Measurements from ENCODE around the gene HAGH. TPM values are rescaled to one million over a fixed set of nuclear protein-coding genes. Genes with fewer than 3 reads are reported as not detected.

Gene HAGH
- total RNA-seq, 1 donor, result 32.9 TPM

- Histone ChIP-seq H3K27ac (ENCODE audit: low read depth, low read length) (no peak overlapping the region), H3K4me1 (ENCODE audit: insufficient read depth, low read length) (peaks cover 6% of the 10 kb centered on the region), H2AFZ (ENCODE audit: low read length) (no peak overlapping the region), H4K20me1 (ENCODE audit: insufficient read depth, low read length) (peaks cover 11% of the 10 kb centered on the region), H3K36me3 (ENCODE audit: insufficient read depth, low read length) (peaks cover 14% of the 10 kb centered on the region), H3K9me3 (ENCODE audit: low read depth, low read length) (no peaks in the 10 kb centered on the region), H3K27me3 (ENCODE audit: insufficient read depth, low read length) (no peaks in the 10 kb centered on the region), H3K4me3 (ENCODE audit: insufficient read depth, low read length) (no peak overlapping the region), H3K4me2 (ENCODE audit: insufficient read depth, low read length) (no peak overlapping the region), H3K79me2 (ENCODE audit: insufficient read depth, low read length) (peaks cover 32% of the 10 kb centered on the region)
- no peak for TF ChIP-seq CTCF (IDR thresholded peaks at IDR 0.05; ENCODE audit: extremely low read depth, low read depth, low read length)
- DNase-seq (ENCODE audit: insufficient read length, low spot score, missing footprints), result no peak
Measured at GRCh38 chr16:1821861-1822611, 4.6 kb downstream of the HAGH start.

DNA sequence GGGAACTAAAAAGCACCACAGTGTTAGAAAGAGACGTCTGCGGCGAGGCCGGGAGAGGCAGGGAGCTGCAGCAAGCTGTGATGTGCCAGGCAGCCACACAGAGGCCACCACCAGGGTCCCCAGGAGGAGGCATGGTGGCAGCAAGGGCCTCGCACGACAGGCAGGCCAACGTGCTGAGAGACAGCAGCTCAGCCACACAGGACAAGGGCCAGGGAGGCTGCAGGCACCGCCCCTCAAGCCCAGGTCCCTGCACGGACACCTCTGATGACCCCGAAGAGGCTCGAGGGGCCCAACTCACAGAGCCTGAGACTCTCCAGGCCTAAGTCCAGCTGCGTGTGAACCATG is 5.7 kb downstream of the HAGH start:
- Histone ChIP-seq H4K20me1 (ENCODE audit: insufficient read depth, low read length) (peaks cover 11% of the 10 kb centered on the region), H3K27ac (ENCODE audit: low read depth, low read length) (no peak overlapping the region), H2AFZ (ENCODE audit: low read length) (no peak overlapping the region), H3K4me3 (ENCODE audit: insufficient read depth, low read length) (no peak overlapping the region), H3K4me2 (ENCODE audit: insufficient read depth, low read length) (no peak overlapping the region), H3K9me3 (ENCODE audit: low read depth, low read length) (no peaks in the 10 kb centered on the region), H3K4me1 (ENCODE audit: insufficient read depth, low read length) (peaks cover 6% of the 10 kb centered on the region), H3K27me3 (ENCODE audit: insufficient read depth, low read length) (no peaks in the 10 kb centered on the region), H3K79me2 (ENCODE audit: insufficient read depth, low read length) (peaks cover 31% of the 10 kb centered on the region), H3K36me3 (ENCODE audit: insufficient read depth, low read length) (peaks cover 21% of the 10 kb centered on the region)
- no peak for DNase-seq (ENCODE audit: insufficient read length, low spot score, missing footprints)
- TF ChIP-seq CTCF (IDR thresholded peaks at IDR 0.05; ENCODE audit: extremely low read depth, low read depth, low read length), result no peak

- H4K20me1 ChIP-seq (ENCODE audit: insufficient read depth, low read length), result peaks cover 11% of the 10 kb centered on the region
- no peak overlapping the region for H3K27ac ChIP-seq (ENCODE audit: low read depth, low read length)
- peaks cover 25% of the 10 kb centered on the region for H3K79me2 ChIP-seq (ENCODE audit: insufficient read depth, low read length)
- no peak for TF ChIP-seq CTCF (IDR thresholded peaks at IDR 0.05; ENCODE audit: extremely low read depth, low read depth, low read length)
- no peaks in the 10 kb centered on the region for H3K4me1 ChIP-seq (ENCODE audit: insufficient read depth, low read length)
- H3K4me2 ChIP-seq (ENCODE audit: insufficient read depth, low read length), result no peak overlapping the region
- H3K27me3 ChIP-seq (ENCODE audit: insufficient read depth, low read length), result no peaks in the 10 kb centered on the region
- H3K9me3 ChIP-seq (ENCODE audit: low read depth, low read length), result no peaks in the 10 kb centered on the region
- H3K36me3 ChIP-seq (ENCODE audit: insufficient read depth, low read length), result peaks cover 22% of the 10 kb centered on the region
- no peak for DNase-seq (ENCODE audit: insufficient read length, low spot score, missing footprints)
- no peak overlapping the region for H3K4me3 ChIP-seq (ENCODE audit: insufficient read depth, low read length)
- no peak overlapping the region for H2AFZ ChIP-seq (ENCODE audit: low read length)
Measured at GRCh38 chr16:1820096-1820945, 6.3 kb downstream of the HAGH start.

DNA sequence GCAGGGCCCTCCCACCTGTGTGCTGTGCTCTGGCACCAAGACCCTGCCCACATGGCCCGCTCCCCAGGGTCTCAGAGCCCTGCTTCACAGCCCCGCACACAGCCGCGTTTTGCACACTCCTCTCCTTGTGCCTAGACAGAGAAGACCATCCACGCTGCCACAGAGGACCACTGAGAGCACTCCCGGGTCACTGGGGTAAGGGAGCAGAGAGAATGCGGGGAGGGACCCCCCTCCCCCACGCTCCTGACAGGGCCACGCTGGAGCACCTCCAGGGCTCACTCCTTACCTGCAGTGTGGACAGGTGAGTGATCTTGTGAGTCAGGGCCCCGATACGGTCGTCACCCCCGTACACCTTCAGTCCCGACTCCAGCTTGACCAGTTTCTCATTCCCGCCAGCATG is 7.0 kb downstream of the HAGH start:
- Histone ChIP-seq H3K9me3 (ENCODE audit: low read depth, low read length) (no peaks in the 10 kb centered on the region), H3K79me2 (ENCODE audit: insufficient read depth, low read length) (peaks cover 20% of the 10 kb centered on the region), H4K20me1 (ENCODE audit: insufficient read depth, low read length) (peaks cover 11% of the 10 kb centered on the region), H3K4me3 (ENCODE audit: insufficient read depth, low read length) (no peak overlapping the region), H3K27me3 (ENCODE audit: insufficient read depth, low read length) (no peaks in the 10 kb centered on the region), H2AFZ (ENCODE audit: low read length) (no peak overlapping the region), H3K4me2 (ENCODE audit: insufficient read depth, low read length) (no peak overlapping the region), H3K27ac (ENCODE audit: low read depth, low read length) (no peak overlapping the region), H3K36me3 (ENCODE audit: insufficient read depth, low read length) (peaks cover 27% of the 10 kb centered on the region), H3K4me1 (ENCODE audit: insufficient read depth, low read length) (no peaks in the 10 kb centered on the region)
- TF ChIP-seq CTCF (IDR thresholded peaks at IDR 0.05; ENCODE audit: extremely low read depth, low read depth, low read length), result no peak
- no peak for DNase-seq (ENCODE audit: insufficient read length, low spot score, missing footprints)

Data from osteoblast (primary cell).